Panc1 (cell line): ENCODE results near the gene TBX3.

Source experiments
- TCF7L2 ChIP-seq: IDR thresholded peaks from 2 replicates; pipeline ENCODE4 v1.6.1; 2011; ENCODE audit warnings: mild to moderate bottlenecking, low read depth, low read length, inconsistent platforms
- TF ChIP-seq, protein P1 (sequence below): fragments of 450-650 bp; IDR thresholded peaks from 2 replicates; pipeline ENCODE4 v1.5.1; 2017; ENCODE audit warnings: mild to moderate bottlenecking

GRCh38 chr12:114674251-114675047, 9.5 kb downstream of the TBX3 start:
- TF ChIP-seq, protein P1, sequence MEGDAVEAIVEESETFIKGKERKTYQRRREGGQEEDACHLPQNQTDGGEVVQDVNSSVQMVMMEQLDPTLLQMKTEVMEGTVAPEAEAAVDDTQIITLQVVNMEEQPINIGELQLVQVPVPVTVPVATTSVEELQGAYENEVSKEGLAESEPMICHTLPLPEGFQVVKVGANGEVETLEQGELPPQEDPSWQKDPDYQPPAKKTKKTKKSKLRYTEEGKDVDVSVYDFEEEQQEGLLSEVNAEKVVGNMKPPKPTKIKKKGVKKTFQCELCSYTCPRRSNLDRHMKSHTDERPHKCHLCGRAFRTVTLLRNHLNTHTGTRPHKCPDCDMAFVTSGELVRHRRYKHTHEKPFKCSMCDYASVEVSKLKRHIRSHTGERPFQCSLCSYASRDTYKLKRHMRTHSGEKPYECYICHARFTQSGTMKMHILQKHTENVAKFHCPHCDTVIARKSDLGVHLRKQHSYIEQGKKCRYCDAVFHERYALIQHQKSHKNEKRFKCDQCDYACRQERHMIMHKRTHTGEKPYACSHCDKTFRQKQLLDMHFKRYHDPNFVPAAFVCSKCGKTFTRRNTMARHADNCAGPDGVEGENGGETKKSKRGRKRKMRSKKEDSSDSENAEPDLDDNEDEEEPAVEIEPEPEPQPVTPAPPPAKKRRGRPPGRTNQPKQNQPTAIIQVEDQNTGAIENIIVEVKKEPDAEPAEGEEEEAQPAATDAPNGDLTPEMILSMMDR: no peak
- TF ChIP-seq TCF7L2: no peak
